Bone marrow (tissue), 2 donors: ENCODE measurements around the gene MAGI1.

ENCODE experiments used
- DNase-seq, 2 donors: peaks; one replicate each; lab custom pipeline; 2025; lab: John Stamatoyannopoulos, UW

MAGI1 gene

GRCh38 chr3:65713016-65713415 lies 325.7 kb downstream of the MAGI1 start:
- DNase-seq = no peak

DNA sequence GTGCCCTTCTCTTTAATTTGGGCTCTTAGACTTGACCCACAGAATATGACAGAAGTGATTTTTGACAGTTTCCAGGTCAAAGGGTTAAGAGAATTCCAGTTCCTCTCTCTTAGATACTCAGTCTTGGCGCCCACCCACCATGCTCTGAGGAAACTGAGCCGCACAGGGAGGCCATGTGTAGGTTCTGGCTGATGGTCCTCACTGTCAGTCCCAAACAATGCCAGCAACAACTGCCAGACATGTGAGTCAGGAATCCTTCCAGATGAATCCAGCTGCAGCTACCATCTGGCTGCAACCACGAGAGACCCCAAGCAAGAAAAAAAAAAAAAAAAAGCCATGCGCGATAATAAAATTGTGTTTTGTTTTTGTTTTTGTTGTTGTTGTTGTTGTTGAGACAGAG lies 326.6 kb downstream of the MAGI1 start:
- no peak for DNase-seq

- no peak for DNase-seq
Observed at GRCh38 chr3:65706776-65707568, 331.7 kb downstream of the MAGI1 start.

- no peak for DNase-seq
Observed at GRCh38 chr3:65706301-65706700, 332.4 kb downstream of the MAGI1 start.

GRCh38 chr3:65703820-65704219 lies 334.9 kb downstream of the MAGI1 start:
- no peak for DNase-seq

DNA sequence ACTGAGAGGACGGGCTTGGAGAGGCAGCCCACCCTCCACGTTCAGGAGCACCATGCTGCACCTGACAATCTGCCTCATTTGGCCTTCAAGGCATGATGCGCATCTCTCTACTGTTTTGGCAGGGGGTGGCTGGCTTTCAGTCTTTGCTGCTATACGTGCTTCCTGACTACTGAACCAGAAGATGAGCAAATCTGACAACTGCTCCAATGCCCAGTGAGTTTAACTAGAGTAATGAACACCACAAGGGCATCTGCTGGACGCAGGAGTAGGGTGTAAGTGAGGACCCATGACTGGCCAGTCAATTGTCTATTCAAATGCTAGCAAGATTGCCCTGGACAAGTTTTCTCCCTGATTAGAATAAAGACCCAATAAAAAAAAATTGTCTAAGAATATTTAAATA lies 335.7 kb downstream of the MAGI1 start:
- no peak for DNase-seq

DNA sequence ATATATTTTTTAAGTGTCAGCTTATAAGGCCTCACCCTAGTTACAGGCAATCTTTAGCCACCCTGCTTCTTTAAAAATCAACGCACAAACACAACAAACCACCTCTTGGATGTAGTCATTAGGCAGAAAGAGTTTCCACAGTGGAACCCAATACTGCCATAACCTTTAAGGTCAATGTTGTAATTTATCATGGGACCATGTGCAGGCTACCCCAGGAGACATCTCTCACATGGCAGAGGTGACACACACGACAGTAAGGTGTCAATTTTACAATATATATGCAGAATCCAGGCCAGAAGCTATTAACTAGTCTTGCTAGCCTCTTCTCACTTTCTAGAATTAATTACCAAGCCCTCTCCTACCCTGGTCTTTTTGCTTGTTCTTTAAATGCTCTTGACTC lies 336.5 kb downstream of the MAGI1 start:
- DNase-seq = no peak

GRCh38 chr3:65701516-65701915 lies 337.2 kb downstream of the MAGI1 start:
- no peak for DNase-seq

DNA sequence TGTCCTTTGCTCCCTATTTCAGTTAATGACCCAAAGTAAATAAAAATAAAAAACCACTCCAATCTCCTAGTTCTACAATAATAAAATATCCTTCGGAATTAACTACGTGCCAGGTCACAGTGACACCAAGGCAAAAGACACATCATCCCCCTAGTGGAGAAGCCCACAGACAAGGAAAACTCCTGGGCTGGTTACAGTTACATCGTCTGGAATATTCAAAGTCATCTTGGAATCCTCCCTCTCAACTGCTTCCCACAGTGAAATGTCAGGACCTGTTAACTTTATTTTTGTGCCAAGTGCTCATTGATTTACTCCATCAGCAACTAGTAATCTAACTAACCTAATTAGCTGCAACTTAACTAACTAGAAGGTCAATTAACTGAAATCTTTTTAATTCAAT lies 349.3 kb downstream of the MAGI1 start:
- DNase-seq = no peak

DNA sequence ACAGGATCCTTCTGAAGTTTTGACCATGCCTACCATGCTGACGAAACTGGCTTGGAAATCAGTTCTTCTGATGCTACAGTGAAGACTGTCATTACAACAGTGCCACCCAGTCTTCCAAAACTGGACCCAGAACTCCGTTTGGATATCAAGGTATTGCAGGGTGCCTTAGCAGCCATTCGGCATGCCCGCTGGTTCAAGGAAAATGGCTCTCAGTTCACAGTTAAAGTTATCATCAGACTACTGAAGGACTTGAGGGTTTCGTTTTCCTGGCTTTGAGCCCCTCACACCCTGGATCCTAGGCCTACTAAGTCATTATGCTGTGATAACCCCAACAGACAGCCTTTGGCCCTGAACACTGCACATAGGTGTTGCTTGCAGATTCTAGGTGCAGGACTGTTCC lies 351.0 kb downstream of the MAGI1 start:
- DNase-seq = no peak

GRCh38 chr3:65685621-65686235 lies 353.0 kb downstream of the MAGI1 start:
- DNase-seq = no peak

DNA sequence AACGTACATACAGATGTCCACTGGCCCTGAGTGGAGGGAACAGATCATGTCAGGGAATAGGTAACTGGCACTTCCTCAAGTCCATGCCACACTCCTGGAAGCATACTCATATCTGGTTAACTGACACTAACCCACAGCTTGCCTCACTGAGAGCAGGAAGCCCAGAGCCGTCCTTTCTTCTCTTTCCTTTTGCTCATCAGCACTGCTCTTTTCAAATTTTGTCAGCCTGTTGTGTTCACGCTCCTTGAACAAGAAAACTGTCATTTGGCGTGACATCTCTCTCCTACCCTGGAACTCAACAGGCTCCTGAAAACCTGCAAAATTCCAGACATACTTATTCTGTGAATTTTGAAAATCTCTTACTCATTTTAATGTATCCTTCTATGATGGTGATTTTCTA lies 360.2 kb downstream of the MAGI1 start:
- DNase-seq = no peak

DNA sequence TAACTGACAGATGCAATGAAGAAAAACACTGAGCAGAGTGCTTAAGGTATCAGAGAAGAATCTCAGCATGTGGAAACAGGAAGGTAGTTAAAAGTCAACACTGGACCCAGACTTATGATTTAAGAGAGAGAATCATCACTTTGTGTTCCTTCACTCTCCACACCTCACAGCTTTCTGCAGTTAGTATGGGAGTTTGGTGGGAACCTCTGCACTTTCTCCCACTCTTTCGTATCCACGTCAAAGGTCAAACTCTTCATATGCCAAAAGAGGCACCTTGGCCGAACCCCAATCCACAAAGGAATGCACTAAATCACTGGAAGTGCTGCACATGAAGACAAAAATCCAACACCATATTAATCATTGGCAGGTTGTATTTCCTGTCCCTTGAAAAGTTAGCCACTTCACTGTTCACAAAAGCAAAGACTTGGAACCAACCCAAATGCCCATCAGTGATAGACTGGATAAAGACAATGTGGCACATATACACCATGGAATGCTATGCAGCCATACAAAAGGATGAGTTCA lies 361.2 kb downstream of the MAGI1 start:
- no peak for DNase-seq

- DNase-seq = no peak
Observed at GRCh38 chr3:65676580-65676979, 362.1 kb downstream of the MAGI1 start.

DNA sequence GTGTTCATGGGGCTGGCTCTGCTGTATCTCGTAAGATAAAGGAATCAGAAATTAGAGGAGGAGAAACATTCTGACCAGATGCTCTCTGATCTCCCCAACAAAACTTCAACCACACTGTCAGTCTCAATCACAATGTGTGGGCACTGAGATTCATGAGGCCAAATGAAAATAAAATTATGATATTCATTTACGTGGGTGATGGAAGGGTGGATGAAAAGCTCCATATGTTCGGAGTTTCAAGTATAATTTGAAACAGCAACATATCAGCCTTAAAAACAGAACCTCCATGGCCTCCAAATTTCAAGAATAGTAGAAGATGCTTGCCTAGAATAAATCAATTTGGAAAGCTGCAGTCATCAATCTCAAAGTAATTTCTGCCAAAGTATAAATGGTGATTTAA lies 363.7 kb downstream of the MAGI1 start:
- DNase-seq = no peak

- DNase-seq = no peak
Observed at GRCh38 chr3:65674226-65674625, 364.5 kb downstream of the MAGI1 start.

DNA sequence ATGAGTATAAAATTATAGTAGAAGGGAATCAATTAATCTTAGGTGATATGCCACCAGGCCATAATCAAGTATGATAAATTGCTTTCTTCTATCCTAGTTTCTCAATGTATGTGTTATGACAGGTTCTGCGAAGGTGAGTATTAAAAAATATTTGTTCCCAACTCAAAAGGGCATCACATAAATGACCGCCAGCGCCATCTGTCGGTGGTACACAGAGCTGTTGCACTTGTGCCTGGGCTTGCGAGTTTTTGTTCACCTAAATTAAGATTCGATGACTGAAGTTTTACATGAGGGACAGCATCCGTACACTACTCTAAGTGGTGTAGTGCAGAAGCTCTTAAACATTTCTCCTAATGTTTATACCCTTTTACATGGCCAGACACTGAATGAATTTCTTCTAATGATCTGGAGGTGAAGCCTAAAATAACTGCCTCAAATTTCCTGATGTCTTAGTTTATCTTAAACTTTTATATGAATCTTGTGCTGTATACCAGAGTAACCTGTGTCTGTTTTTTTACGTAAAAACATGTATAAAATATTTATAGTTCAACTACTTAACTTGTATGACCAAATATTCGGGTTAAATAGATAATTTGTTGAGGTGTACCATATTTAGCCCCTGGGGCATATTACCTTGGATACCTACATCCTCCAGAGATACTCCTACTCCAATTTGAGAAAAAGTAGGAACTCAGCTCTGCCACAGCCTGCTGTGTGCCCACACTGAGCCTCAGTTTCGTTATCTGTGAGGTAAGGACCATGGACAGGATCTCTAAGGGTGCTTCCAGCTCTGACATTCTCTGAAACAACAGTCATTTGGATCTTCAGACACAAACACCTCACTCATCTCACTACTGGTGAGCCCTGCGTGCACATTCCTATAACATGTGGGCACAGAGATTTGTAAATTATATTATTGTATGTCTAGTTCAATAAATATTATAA lies 365.6 kb downstream of the MAGI1 start:
- DNase-seq = no peak

- DNase-seq = no peak
Observed at GRCh38 chr3:65672061-65672460, 366.7 kb downstream of the MAGI1 start.

- DNase-seq = no peak
Observed at GRCh38 chr3:65671004-65671403, 367.7 kb downstream of the MAGI1 start.

GRCh38 chr3:65669163-65669875 lies 369.4 kb downstream of the MAGI1 start:
- DNase-seq = no peak

GRCh38 chr3:65667963-65668362 lies 370.8 kb downstream of the MAGI1 start:
- no peak for DNase-seq
